ENCODE results near the gene C11orf98. TPM values are rescaled to one million over a fixed set of nuclear protein-coding genes. Genes with fewer than 3 reads are reported as not detected.
A peak's percentile ranks its signal among the peaks of the same experiment; 100 is the strongest.

Gene C11orf98
- total and polyA plus RNA-seq, 2 donors (not counting 3 experiments of a cell fraction or from before 2014, with no cell fraction given), result 39.5 to 61.0 TPM

DNA sequence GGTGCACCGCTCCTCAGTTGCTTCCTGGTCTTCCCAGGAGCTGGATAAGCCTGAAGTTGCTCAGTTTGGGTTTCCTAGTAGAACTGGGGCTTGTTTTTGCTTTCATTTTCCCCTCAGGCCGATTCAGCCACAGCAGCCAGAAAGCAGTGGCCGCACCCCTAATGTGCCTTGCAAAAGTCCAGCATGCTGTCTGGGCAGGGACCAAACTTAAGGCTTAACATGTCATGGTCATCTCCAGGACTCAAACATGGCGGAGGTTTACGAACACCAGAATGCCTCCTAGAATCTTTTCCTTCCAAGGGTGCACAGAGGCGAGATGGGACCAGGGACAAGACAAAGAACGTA lies 45.0 kb upstream of the C11orf98 start:
- ChIA-PET POLR2A (interaction anchor here (0.5 to 2.8 kb wide), 5 partner anchors 17 to 256 kb away, joined by 3 to 8 read pairs (median 5); partner anchors contain the start of genes C11orf98, CSKMT and HNRNPUL2), CTCF (interaction anchor here (1.0 to 1.7 kb wide), 4 partner anchors 17 to 77 kb away, joined by 3 to 7 read pairs (median 6); partner anchors contain the start of genes HNRNPUL2, TMEM179B and ZBTB3)
- Histone ChIP-seq H3K27me3 (ENCODE audit: control insufficient read depth in 2 of 2, insufficient read depth in 2 of 2, low read length in 2 of 2) (no peaks in the 10 kb centered on the region), H3K4me3 (replicated peaks in 1 of 3; ENCODE audit: insufficient read depth in 1 of 3, low read depth in 1 of 3, low read length in 3 of 3) (peak overlapping the region; percentile 22 to 68 (median 58)), H3K9me3 (replicated peaks; ENCODE audit: control insufficient read depth, insufficient read depth, low read length) (no peaks in the 10 kb centered on the region), H3K9ac (replicated peaks; ENCODE audit: extremely low read depth, insufficient read depth, low read length) (peak overlapping the region; percentile 78), H3K27ac (ENCODE audit: insufficient read depth, low read depth, low read length) (peak overlapping the region; percentile 73), H4K20me1 (replicated peaks; ENCODE audit: control insufficient read depth, extremely low read depth, insufficient read depth, low read length) (no peaks in the 10 kb centered on the region), H3K79me2 (ENCODE audit: control insufficient read depth, insufficient read depth, low read length) (no peaks in the 10 kb centered on the region), H3K4me2 (ENCODE audit: insufficient read depth, low read length) (peak overlapping the region; percentile 85), H3K9me1 (replicated peaks; ENCODE audit: control insufficient read depth, extremely low read depth, insufficient read depth, low read length) (no peaks in the 10 kb centered on the region), H3K4me1 (ENCODE audit: control insufficient read depth, extremely low read depth, insufficient read depth, low read length) (peaks cover 25% of the 10 kb centered on the region), H3K36me3 (ENCODE audit: control insufficient read depth in 2 of 2, extremely low read depth in 1 of 2, insufficient read depth in 2 of 2, low read length in 2 of 2) (peaks cover 13 to 16% of the 10 kb centered on the region in 2 experiments), H2AFZ (ENCODE audit: low read depth, low read length) (peak overlapping the region; percentile 88)
- intact Hi-C loops (cut with micrococcal nuclease), result no loop called here
- peak; percentile 85 for FAIRE-seq
- DNase-seq (ENCODE audit: low read depth, low spot score), result no peak
- TF ChIP-seq FOS (IDR thresholded peaks at IDR 0.05; ENCODE audit: borderline replicate concordance, insufficient read depth, low read length) (no peak), POLR2AphosphoS5 (IDR thresholded peaks at IDR 0.05; ENCODE audit: insufficient read depth, low read depth, low read length) (no peak), JUN (IDR thresholded peaks at IDR 0.05; ENCODE audit: borderline replicate concordance, insufficient read depth, insufficient read length, low read depth) (no peak), EZH2 (IDR thresholded peaks at IDR 0.05; ENCODE audit: borderline replicate concordance, low read depth, low read length, severe bottlenecking) (no peak), POLR2A (IDR thresholded peaks at IDR 0.05; ENCODE audit: low read depth, low read length) (no peak), GATA2 (IDR thresholded peaks at IDR 0.05; ENCODE audit: insufficient read depth, insufficient read length, low read depth, low read length) (no peak), MYC (IDR thresholded peaks at IDR 0.05; ENCODE audit: low read depth, low read length) (no peak)
- TF ChIP-seq, protein P1, sequence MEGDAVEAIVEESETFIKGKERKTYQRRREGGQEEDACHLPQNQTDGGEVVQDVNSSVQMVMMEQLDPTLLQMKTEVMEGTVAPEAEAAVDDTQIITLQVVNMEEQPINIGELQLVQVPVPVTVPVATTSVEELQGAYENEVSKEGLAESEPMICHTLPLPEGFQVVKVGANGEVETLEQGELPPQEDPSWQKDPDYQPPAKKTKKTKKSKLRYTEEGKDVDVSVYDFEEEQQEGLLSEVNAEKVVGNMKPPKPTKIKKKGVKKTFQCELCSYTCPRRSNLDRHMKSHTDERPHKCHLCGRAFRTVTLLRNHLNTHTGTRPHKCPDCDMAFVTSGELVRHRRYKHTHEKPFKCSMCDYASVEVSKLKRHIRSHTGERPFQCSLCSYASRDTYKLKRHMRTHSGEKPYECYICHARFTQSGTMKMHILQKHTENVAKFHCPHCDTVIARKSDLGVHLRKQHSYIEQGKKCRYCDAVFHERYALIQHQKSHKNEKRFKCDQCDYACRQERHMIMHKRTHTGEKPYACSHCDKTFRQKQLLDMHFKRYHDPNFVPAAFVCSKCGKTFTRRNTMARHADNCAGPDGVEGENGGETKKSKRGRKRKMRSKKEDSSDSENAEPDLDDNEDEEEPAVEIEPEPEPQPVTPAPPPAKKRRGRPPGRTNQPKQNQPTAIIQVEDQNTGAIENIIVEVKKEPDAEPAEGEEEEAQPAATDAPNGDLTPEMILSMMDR (IDR thresholded peaks at IDR 0.05; ENCODE audit: extremely low read depth in 1 of 2, insufficient read depth in 1 of 2, low read depth in 1 of 2, low read length in 2 of 2), result no peak
- TF ChIP-seq, protein P2, sequence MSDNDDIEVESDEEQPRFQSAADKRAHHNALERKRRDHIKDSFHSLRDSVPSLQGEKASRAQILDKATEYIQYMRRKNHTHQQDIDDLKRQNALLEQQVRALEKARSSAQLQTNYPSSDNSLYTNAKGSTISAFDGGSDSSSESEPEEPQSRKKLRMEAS (IDR thresholded peaks at IDR 0.05; ENCODE audit: insufficient read depth, insufficient read length), result no peak
- BruUV-seq (replicated peaks), result TSS peak; percentile 89
- dilution Hi-C loops (cut with MboI; ENCODE audit: extremely low pct_ligation_motif_present, low sequenced_read_pairs), result no loop called here

All from endothelial cell of umbilical vein (primary cell).